Mucosa of rectum (tissue), 2 donors: ENCODE results near the gene TRIM28.
"Not testable (repeated sequence)": the region's sequence is repeated elsewhere in the genome, so short reads cannot be mapped to it uniquely, and the experiment has no call there.

Experiments used
- H3K27ac ChIP-seq, 2 donors: one replicate each; pipeline ENCODE4 v1.7.0; 2013; ENCODE audit warnings: inconsistent platforms in 2 of 2, low read depth in 2 of 2, low read length in 2 of 2
- H3K27me3 ChIP-seq, 2 donors: one replicate each; pipeline ENCODE4 v1.7.0; 2013; ENCODE audit warnings: low read length in 2 of 2; ENCODE audit not compliant: control insufficient read depth in 2 of 2, insufficient read depth in 2 of 2
- H3K36me3 ChIP-seq, 2 donors: one replicate each; pipeline ENCODE4 v1.7.0; 2013; ENCODE audit warnings: low read length in 2 of 2; ENCODE audit not compliant: control insufficient read depth in 2 of 2, insufficient read depth in 2 of 2
- H3K4me1 ChIP-seq, 2 donors: one replicate each; pipeline ENCODE4 v1.7.0; 2013; ENCODE audit warnings: low read length in 2 of 2, mild to moderate bottlenecking in 1 of 2; ENCODE audit not compliant: control insufficient read depth in 2 of 2, insufficient read depth in 2 of 2
- H3K4me3 ChIP-seq, 2 donors: one replicate each; pipeline ENCODE4 v1.7.0; 2013; ENCODE audit warnings: low read length in 2 of 2
- H3K9ac ChIP-seq, 2 donors: one replicate each; pipeline ENCODE4 v1.7.0; 2013; ENCODE audit warnings: low read length in 2 of 2, low read depth in 1 of 2, mild to moderate bottlenecking in 1 of 2
- H3K9me3 ChIP-seq, 2 donors: one replicate each; pipeline ENCODE4 v1.7.0; 2013; ENCODE audit warnings: low read length in 2 of 2; ENCODE audit not compliant: control insufficient read depth in 2 of 2
- donor health status: healthy.
- donor health status: Normal muscosa, but diverticular disease.

The TRIM28 gene

GRCh38 chr19:58538257-58539168 is 5.4 kb upstream of the TRIM28 start:
- H3K4me3 ChIP-seq: peak overlapping the region; percentile 26 to 35
- no peak overlapping the region for H3K27ac ChIP-seq

GRCh38 chr19:58539169-58539559 is 4.7 kb upstream of the TRIM28 start:
- not testable (repeated sequence) for H3K27ac ChIP-seq, H3K36me3 ChIP-seq, H3K4me1 ChIP-seq, H3K4me3 ChIP-seq, H3K27me3 ChIP-seq, H3K9me3 ChIP-seq, H3K9ac ChIP-seq

More at GRCh38 chr19:58538257-58539168, 5.4 kb upstream of the TRIM28 start:
- H3K4me1 ChIP-seq: peaks cover 2 to 5% of the 10 kb centered on the region in 2 donors
- H3K9ac ChIP-seq: peak overlapping the region in 1 of 2 donors; percentile 33
- H3K9me3 ChIP-seq: no peaks in the 10 kb centered on the region
- H3K27me3 ChIP-seq: peaks cover 6 to 7% of the 10 kb centered on the region in 2 donors
- H3K36me3 ChIP-seq: no peaks in the 10 kb centered on the region

- Histone ChIP-seq H3K27ac (peak overlapping the region in 1 of 2 donors; percentile 98), H3K4me1 (peaks cover 16 to 21% of the 10 kb centered on the region in 2 donors), H3K36me3 (peaks cover 8 to 22% of the 10 kb centered on the region in 2 donors), H3K4me3 (peak overlapping the region in 1 of 2 donors; percentile 82)
- not testable (repeated sequence) for H3K9me3 ChIP-seq, H3K9ac ChIP-seq, H3K27me3 ChIP-seq
Measured at GRCh38 chr19:58542641-58543372, 1.1 kb upstream of the TRIM28 start.

- Histone ChIP-seq H3K4me1 (peaks cover 16% of the 10 kb centered on the region in 2 donors), H3K9me3 (no peaks in the 10 kb centered on the region), H3K4me3 (peak overlapping the region; percentile 76 to 87), H3K9ac (peak overlapping the region; percentile 79 to 83), H3K27me3 (no peaks in the 10 kb centered on the region), H3K36me3 (peaks cover 26 to 41% of the 10 kb centered on the region in 2 donors), H3K27ac (peak overlapping the region; percentile 98)
Measured at GRCh38 chr19:58544591-58545285, 874 bp downstream of the TRIM28 start.

- Histone ChIP-seq H3K36me3 (peaks cover 33 to 48% of the 10 kb centered on the region in 2 donors), H3K4me3 (peak overlapping the region; percentile 76 to 87), H3K27ac (peak overlapping the region in 1 of 2 donors; percentile 23), H3K9me3 (no peaks in the 10 kb centered on the region), H3K4me1 (peaks cover 16% of the 10 kb centered on the region in 2 donors), H3K27me3 (no peaks in the 10 kb centered on the region), H3K9ac (peak overlapping the region; percentile 79 to 83)
Measured at GRCh38 chr19:58545286-58546018, 1.6 kb downstream of the TRIM28 start.

GRCh38 chr19:58546019-58546530 is 2.2 kb downstream of the TRIM28 start:
- peaks cover 16% of the 10 kb centered on the region in 2 donors for H3K4me1 ChIP-seq
- H3K9me3 ChIP-seq: no peaks in the 10 kb centered on the region
- peak overlapping the region; percentile 76 to 87 for H3K4me3 ChIP-seq
- H3K27ac ChIP-seq: no peak overlapping the region
- no peaks in the 10 kb centered on the region for H3K27me3 ChIP-seq
- H3K9ac ChIP-seq: peak overlapping the region; percentile 79 to 83
- peaks cover 38 to 54% of the 10 kb centered on the region in 2 donors for H3K36me3 ChIP-seq

GRCh38 chr19:58547323-58548312 is 3.8 kb downstream of the TRIM28 start:
- Histone ChIP-seq H3K9me3 (no peaks in the 10 kb centered on the region), H3K4me1 (peaks cover 16% of the 10 kb centered on the region in 2 donors), H3K36me3 (peaks cover 54 to 68% of the 10 kb centered on the region in 2 donors), H3K27ac (no peak overlapping the region), H3K4me3 (no peak overlapping the region), H3K9ac (no peak overlapping the region), H3K27me3 (no peaks in the 10 kb centered on the region)

- no peaks in the 10 kb centered on the region for H3K27me3 ChIP-seq
- no peak overlapping the region for H3K9ac ChIP-seq
- no peak overlapping the region for H3K4me3 ChIP-seq
- H3K27ac ChIP-seq: no peak overlapping the region
- H3K4me1 ChIP-seq: peaks cover 22 to 23% of the 10 kb centered on the region in 2 donors
- peaks cover 58 to 73% of the 10 kb centered on the region in 2 donors for H3K36me3 ChIP-seq
- no peaks in the 10 kb centered on the region for H3K9me3 ChIP-seq
Measured at GRCh38 chr19:58548859-58549663, 5.2 kb downstream of the TRIM28 start.
